HG03575 (cell line): Measurements from ENCODE around the gene TAS1R2.
"Not testable (repeated sequence)": the region's sequence is repeated elsewhere in the genome, so short reads cannot be mapped to it uniquely, and the experiment has no call there.

Source experiments
- ATAC-seq: cut with Tn5 transposase; IDR thresholded peaks from one replicate; pipeline ENCODE4 v1.9.1; 2021; ENCODE audit not compliant: unreplicated experiment, insufficient number of reproducible peaks, low FRiP score; ENCODE audit errors: extremely low read depth

TAS1R2 gene

DNA sequence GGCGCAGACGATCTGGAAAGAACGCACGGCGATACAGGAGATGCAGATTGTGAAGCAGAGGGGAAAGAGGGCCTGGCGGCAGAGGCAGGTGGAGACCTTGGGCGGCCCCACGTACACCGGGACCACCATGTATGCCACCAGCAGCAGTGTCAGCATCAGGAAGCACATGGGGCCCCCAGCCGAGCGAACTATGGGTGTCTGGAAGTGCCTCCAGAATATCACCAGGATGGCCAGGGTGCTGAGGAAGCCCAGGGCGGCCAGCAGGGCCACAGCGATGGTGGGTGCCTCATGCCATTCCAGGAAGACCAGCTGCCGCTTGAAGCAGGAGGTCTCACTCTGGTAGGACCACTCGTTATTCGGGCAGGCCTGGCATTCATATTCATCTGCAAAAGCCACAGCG lies 19.3 kb downstream of the TAS1R2 start:
- no peak for ATAC-seq

- ATAC-seq, result no peak
Measured at GRCh38 chr1:18836654-18837053, 22.8 kb downstream of the TAS1R2 start.

DNA sequence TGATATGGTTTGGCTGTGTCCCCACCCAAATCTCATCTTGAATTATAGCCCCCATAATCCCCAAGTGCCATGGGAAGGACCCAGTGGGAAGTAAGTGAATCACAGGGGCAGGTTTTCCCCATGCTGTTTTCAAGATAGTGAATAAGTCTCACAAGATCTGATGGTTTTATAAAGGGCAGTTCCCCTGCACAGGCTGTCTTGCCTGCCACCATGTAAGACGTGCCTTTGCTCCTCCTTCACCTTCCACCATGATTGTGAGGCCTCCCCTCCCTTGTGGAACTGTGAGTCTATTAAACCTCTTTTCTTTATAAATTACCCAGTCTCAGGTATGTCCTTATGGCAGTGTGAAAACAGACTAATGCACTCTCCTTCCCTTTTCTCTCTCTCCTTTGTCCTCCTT lies 27.1 kb downstream of the TAS1R2 start:
- not testable (repeated sequence) for ATAC-seq

- ATAC-seq, result no peak
Measured at GRCh38 chr1:18831656-18832055, 27.8 kb downstream of the TAS1R2 start.

- ATAC-seq, result no peak
Measured at GRCh38 chr1:18830596-18830995, 28.9 kb downstream of the TAS1R2 start.

DNA sequence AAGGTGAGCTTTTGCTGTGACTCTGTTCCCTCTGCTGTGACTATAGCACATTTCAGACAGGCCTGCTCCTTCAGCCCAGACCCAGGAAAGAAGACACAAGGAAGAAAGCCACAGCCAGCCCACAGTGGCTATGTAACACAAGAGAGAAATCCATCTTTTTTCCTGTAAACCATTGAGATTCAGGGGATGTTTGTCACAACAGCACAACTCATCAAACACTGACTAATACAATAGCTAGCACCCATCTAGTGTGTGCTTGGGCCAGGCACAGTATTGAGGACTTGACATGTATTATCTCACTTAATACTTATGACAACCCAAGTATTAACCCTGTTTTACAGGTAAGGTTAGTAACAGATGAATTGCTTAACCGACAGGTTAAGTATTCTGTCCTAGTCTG lies 29.8 kb downstream of the TAS1R2 start:
- ATAC-seq, result no peak

GRCh38 chr1:18828224-18828623 lies 31.2 kb downstream of the TAS1R2 start:
- no peak for ATAC-seq

- no peak for ATAC-seq
Measured at GRCh38 chr1:18823438-18823837, 36.0 kb downstream of the TAS1R2 start.

GRCh38 chr1:18820791-18821641 lies 38.4 kb downstream of the TAS1R2 start:
- ATAC-seq, result no peak

GRCh38 chr1:18819986-18820790 lies 39.3 kb downstream of the TAS1R2 start:
- ATAC-seq, result no peak

- ATAC-seq, result no peak
Measured at GRCh38 chr1:18819203-18819602, 40.3 kb downstream of the TAS1R2 start.

GRCh38 chr1:18817795-18818435 lies 41.5 kb downstream of the TAS1R2 start:
- ATAC-seq, result no peak

DNA sequence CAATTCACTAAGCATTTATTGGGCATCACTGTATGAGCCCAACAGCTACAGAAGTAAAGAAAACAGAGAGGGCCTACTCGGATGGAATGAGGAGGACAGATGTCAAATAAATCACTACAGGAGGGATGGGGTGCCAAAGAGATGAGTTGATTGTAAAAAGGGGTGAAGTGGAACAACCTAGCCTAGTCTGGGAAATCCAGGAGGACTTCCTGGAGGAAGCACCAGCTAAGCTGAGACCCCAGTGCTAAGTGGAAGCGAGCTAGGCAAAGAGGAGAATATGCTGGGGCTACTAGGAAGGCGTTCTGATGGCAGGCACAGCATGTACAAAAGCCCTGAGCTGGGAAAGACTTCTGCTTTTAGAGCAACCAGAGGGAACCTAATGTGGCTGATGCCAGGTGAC lies 42.1 kb downstream of the TAS1R2 start:
- ATAC-seq, result no peak

- ATAC-seq, result no peak
Measured at GRCh38 chr1:18816808-18817207, 42.7 kb downstream of the TAS1R2 start.

- ATAC-seq, result no peak
Measured at GRCh38 chr1:18814874-18815531, 44.5 kb downstream of the TAS1R2 start.

DNA sequence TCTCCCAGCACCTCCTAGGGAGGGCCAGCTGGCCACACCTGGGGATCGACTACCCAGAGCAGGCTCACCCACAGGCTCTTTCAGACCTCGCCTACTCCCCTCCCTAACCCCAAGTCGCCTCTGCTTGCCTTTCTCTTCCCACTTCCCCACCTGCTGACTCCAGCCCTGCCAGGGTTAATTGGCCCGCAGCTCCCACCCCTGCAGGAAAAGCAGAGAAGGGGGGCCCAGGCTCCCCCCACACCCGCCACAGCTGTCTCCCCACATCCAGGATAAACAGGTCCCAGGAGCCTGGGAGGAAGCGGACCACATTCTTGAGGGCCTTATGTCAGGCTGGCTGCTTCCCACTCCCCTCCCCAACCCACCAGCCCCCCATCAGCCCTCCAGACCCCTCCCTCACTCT lies 45.0 kb downstream of the TAS1R2 start:
- ATAC-seq, result no peak

DNA sequence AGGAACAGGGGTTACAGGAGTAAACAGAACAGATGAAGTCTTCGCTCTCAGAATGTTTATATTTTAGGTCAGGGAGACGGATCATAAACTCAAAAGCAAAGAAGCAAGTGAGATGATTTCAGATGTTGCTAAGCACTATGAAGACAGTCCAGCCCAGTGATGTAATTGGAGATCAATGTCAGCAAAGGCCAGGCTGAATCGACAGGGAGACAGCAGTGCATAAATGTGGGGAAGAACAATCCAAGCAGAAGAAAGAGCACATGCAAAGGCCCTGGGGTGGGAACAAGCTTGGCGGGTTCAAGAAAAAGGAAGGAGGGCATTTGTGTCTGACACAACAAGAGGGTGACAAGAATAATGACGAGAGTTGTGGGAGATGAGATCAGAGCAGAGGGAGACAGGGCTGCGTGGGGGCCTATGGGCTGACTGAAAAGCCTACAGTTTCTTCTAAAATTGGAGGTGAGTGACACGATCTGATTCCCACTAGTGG lies 47.0 kb downstream of the TAS1R2 start:
- ATAC-seq, result no peak

- no peak for ATAC-seq
Measured at GRCh38 chr1:18811733-18812452, 47.6 kb downstream of the TAS1R2 start.
